Measurements from ENCODE around the gene SLC9A7.

The SLC9A7 gene

DNA sequence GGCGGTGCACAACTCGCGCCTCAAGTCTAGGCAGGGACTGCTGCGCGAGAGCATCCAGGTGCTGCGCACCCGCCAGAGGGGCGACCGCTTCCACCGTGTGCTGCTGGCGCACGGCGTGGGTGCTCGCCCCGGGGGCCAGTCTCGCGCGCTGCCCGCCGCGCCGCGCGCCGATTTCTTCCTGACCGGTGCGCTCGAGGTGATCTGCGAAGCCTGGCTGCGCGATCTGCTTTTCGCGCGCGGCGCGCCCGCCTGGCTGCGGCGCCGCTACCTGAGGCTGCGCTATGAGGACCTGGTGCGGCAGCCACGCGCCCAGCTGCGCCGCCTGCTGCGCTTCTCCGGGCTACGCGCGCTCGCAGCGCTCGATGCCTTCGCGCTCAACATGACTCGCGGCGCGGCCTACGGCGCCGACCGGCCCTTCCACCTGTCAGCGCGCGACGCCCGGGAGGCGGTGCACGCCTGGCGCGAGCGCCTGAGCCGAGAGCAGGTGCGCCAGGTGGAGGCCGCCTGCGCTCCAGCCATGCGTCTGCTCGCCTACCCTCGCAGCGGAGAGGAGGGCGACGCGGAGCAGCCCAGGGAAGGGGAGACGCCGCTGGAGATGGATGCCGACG is 184.0 kb downstream of the SLC9A7 start:
- TF ChIP-seq CTCF (IDR thresholded peaks at IDR 0.05), result no peak

GRCh38 chrX:46573892-46574773 is 184.8 kb downstream of the SLC9A7 start:
- no peak for TF ChIP-seq CTCF (IDR thresholded peaks at IDR 0.05)

GRCh38 chrX:46573331-46573891 is 185.5 kb downstream of the SLC9A7 start, which contains the start of gene CHST7:
Gene CHST7 (plus strand): TSS chrX:46573765. CDS start chrX:46573932, 167 bp downstream.
- no peak for TF ChIP-seq CTCF (IDR thresholded peaks at IDR 0.05)

- TF ChIP-seq CTCF (IDR thresholded peaks at IDR 0.05), result no peak
These were observed 186.5 kb downstream of the SLC9A7 start for GRCh38 chrX:46572340-46572936.

GRCh38 chrX:46571423-46572339 is 187.2 kb downstream of the SLC9A7 start:
- no peak for TF ChIP-seq CTCF (IDR thresholded peaks at IDR 0.05)

GRCh38 chrX:46569621-46570020 is 189.3 kb downstream of the SLC9A7 start:
- TF ChIP-seq CTCF (IDR thresholded peaks at IDR 0.05), result no peak

All from LNCAP (cell line).